ENCODE data around the gene SPHK1. TPM values are rescaled to one million over a fixed set of nuclear protein-coding genes. Genes with fewer than 3 reads are reported as not detected.

Gene SPHK1
- total RNA-seq, 1 donor from 2014 or later = 4.0 TPM

GRCh38 chr17:76363107-76363842, 21.1 kb upstream of the SPHK1 start:
- no peak for DNase-seq (ENCODE audit: low spot score)

GRCh38 chr17:76365256-76365903, 19.0 kb upstream of the SPHK1 start:
- no peak for DNase-seq (ENCODE audit: low spot score)

- no peak for DNase-seq (ENCODE audit: low spot score)
These were observed 18.2 kb upstream of the SPHK1 start for GRCh38 chr17:76366247-76366646.

- no peak for DNase-seq (ENCODE audit: low spot score)
These were observed 16.8 kb upstream of the SPHK1 start for GRCh38 chr17:76367642-76368041.

GRCh38 chr17:76368545-76368944, 15.9 kb upstream of the SPHK1 start:
- no peak for DNase-seq (ENCODE audit: low spot score)

GRCh38 chr17:76369379-76369778, 15.0 kb upstream of the SPHK1 start:
- no peak for DNase-seq (ENCODE audit: low spot score)

- no peak for DNase-seq (ENCODE audit: low spot score)
These were observed 14.6 kb upstream of the SPHK1 start for GRCh38 chr17:76369804-76370203.

- peak; percentile 50 for DNase-seq (ENCODE audit: low spot score)
These were observed 14.0 kb upstream of the SPHK1 start for GRCh38 chr17:76370261-76370993.

GRCh38 chr17:76371656-76372628, 12.5 kb upstream of the SPHK1 start:
- no peak for DNase-seq (ENCODE audit: low spot score)

- no peak for DNase-seq (ENCODE audit: low spot score)
These were observed 7.9 kb upstream of the SPHK1 start for GRCh38 chr17:76376318-76377133.

GRCh38 chr17:76378548-76379274, 5.7 kb upstream of the SPHK1 start:
- DNase-seq (ENCODE audit: low spot score) = no peak

GRCh38 chr17:76379275-76379641, 5.2 kb upstream of the SPHK1 start:
- no peak for DNase-seq (ENCODE audit: low spot score)

GRCh38 chr17:76379646-76380376, 4.6 kb upstream of the SPHK1 start:
- no peak for DNase-seq (ENCODE audit: low spot score)

GRCh38 chr17:76381633-76382350, 2.6 kb upstream of the SPHK1 start:
- no peak for DNase-seq (ENCODE audit: low spot score)

- DNase-seq (ENCODE audit: low spot score) = no peak
These were observed 2.0 kb upstream of the SPHK1 start for GRCh38 chr17:76382351-76382802.

GRCh38 chr17:76382803-76383545, 1.4 kb upstream of the SPHK1 start:
- no peak for DNase-seq (ENCODE audit: low spot score)

- no peak for DNase-seq (ENCODE audit: low spot score)
These were observed 725 bp upstream of the SPHK1 start for GRCh38 chr17:76383546-76384221.
